H9 (cell line): ENCODE results near the gene GRHL3. TPM values are rescaled to one million over a fixed set of nuclear protein-coding genes. Genes with fewer than 3 reads are reported as not detected.

Experiments used
- DNase-seq: peaks from one replicate; pipeline ENCODE4 v3.0.0-alpha.2; 2017
- H2AFZ ChIP-seq: one replicate; pipeline ENCODE4 v1.6.1; 2013; ENCODE audit warnings: mild to moderate bottlenecking, low read length, control low read depth, moderate library complexity
- H2AK5ac ChIP-seq: 2 replicates; pipeline ENCODE4 v1.6.1; 2013; ENCODE audit warnings: low read length, control low read depth, mixed read lengths; ENCODE audit not compliant: insufficient read length
- H2BK120ac ChIP-seq: one replicate; pipeline ENCODE4 v1.6.1; 2013; ENCODE audit warnings: low read depth, mild to moderate bottlenecking, low read length, control low read depth, inconsistent platforms; ENCODE audit not compliant: poor library complexity, severe bottlenecking
- H2BK12ac ChIP-seq: 2 replicates; pipeline ENCODE4 v1.6.1; 2013; ENCODE audit warnings: low read length, control low read depth, mixed read lengths, low read depth; ENCODE audit not compliant: insufficient read length
- H2BK15ac ChIP-seq: 2 replicates; pipeline ENCODE4 v1.6.1; 2013; ENCODE audit warnings: low read depth, low read length, control low read depth
- H2BK20ac ChIP-seq: one replicate; pipeline ENCODE4 v1.6.1; 2013; ENCODE audit warnings: low read depth, mild to moderate bottlenecking, low read length, control low read depth, inconsistent platforms; ENCODE audit not compliant: poor library complexity, severe bottlenecking
- H2BK5ac ChIP-seq: 2 replicates; pipeline ENCODE4 v1.6.1; 2013; ENCODE audit warnings: low read length, control low read depth, mixed read lengths; ENCODE audit not compliant: insufficient read length
- H3K14ac ChIP-seq: 2 replicates; pipeline ENCODE4 v1.6.1; 2013; ENCODE audit warnings: low read length, control low read depth; ENCODE audit not compliant: insufficient read depth
- H3K18ac ChIP-seq: 2 replicates; pipeline ENCODE4 v1.6.1; 2013; ENCODE audit warnings: low read depth, mild to moderate bottlenecking, mixed read lengths, low read length, control low read depth; ENCODE audit not compliant: insufficient read length
- H3K23ac ChIP-seq: 2 replicates; pipeline ENCODE4 v1.6.1; 2013; ENCODE audit warnings: low read length, control low read depth, mixed read lengths, low read depth; ENCODE audit not compliant: insufficient read length
- H3K23me2 ChIP-seq: 2 replicates; pipeline ENCODE4 v1.6.1; 2013; ENCODE audit warnings: low read depth, mild to moderate bottlenecking, mixed read lengths, low read length, control low read depth; ENCODE audit not compliant: insufficient read length, poor library complexity, severe bottlenecking
- H3K27ac ChIP-seq: 2 replicates; pipeline ENCODE4 v1.5.1; 2013; ENCODE audit warnings: low read length, control low read depth, mixed read lengths, low read depth; ENCODE audit not compliant: insufficient read length
- H3K27me3 ChIP-seq: 2 replicates; pipeline ENCODE4 v1.6.1; 2013; ENCODE audit warnings: low read length, control low read depth, inconsistent platforms; ENCODE audit not compliant: insufficient read depth
- H3K4ac ChIP-seq: 2 replicates; pipeline ENCODE4 v1.6.1; 2013; ENCODE audit warnings: low read depth, mild to moderate bottlenecking, control low read depth, inconsistent platforms, low read length, moderate library complexity
- H3K4me1 ChIP-seq: 2 replicates; pipeline ENCODE4 v1.6.1; 2013; ENCODE audit warnings: low read length, control low read depth, inconsistent platforms; ENCODE audit not compliant: insufficient read depth
- H3K4me2 ChIP-seq: 2 replicates; pipeline ENCODE4 v1.6.1; 2013; ENCODE audit warnings: low read length, control low read depth, mixed read lengths; ENCODE audit not compliant: insufficient read length, insufficient read depth
- H3K56ac ChIP-seq: 2 replicates; pipeline ENCODE4 v1.6.1; 2013; ENCODE audit warnings: low read depth, mild to moderate bottlenecking, mixed read lengths, low read length, control low read depth; ENCODE audit not compliant: insufficient read length
- H3K79me1 ChIP-seq: 2 replicates; pipeline ENCODE4 v1.6.1; 2013; ENCODE audit warnings: low read depth, mild to moderate bottlenecking, moderate library complexity, low read length, control low read depth, inconsistent platforms; ENCODE audit not compliant: insufficient read depth, poor library complexity, severe bottlenecking
- H3K79me2 ChIP-seq: 2 replicates; pipeline ENCODE4 v1.6.1; 2013; ENCODE audit warnings: low read length, control low read depth, inconsistent platforms; ENCODE audit not compliant: insufficient read depth
- H3K9ac ChIP-seq: 2 replicates; pipeline ENCODE4 v1.6.1; 2013; ENCODE audit warnings: low read length, control low read depth, mixed read lengths; ENCODE audit not compliant: insufficient read length; ENCODE audit errors: extremely low read depth
- H3K9me3 ChIP-seq: one replicate; pipeline ENCODE4 v1.6.1; 2013; ENCODE audit warnings: low read depth, low read length, inconsistent platforms; ENCODE audit not compliant: control insufficient read depth
- H3T11ph ChIP-seq: one replicate; pipeline ENCODE4 v1.6.1; 2013; ENCODE audit warnings: mild to moderate bottlenecking, low read length, control low read depth, inconsistent platforms
- H4K20me1 ChIP-seq: one replicate; pipeline ENCODE4 v1.6.1; 2013; ENCODE audit not compliant: control insufficient read depth, insufficient read length, insufficient read depth
- H4K5ac ChIP-seq: 2 replicates; pipeline ENCODE4 v1.6.1; 2013; ENCODE audit warnings: low read depth, mild to moderate bottlenecking, mixed read lengths, low read length, control low read depth; ENCODE audit not compliant: insufficient read length
- H4K8ac ChIP-seq: replicated peaks from 2 replicates; pipeline ENCODE4 v1.6.1; 2013; ENCODE audit warnings: low read length, control low read depth, mixed read lengths, low read depth; ENCODE audit not compliant: insufficient read length
- H4K91ac ChIP-seq: 2 replicates; pipeline ENCODE4 v1.6.1; 2013; ENCODE audit warnings: low read depth, mild to moderate bottlenecking, moderate library complexity, mixed read lengths, low read length, control low read depth; ENCODE audit not compliant: insufficient read length
- H3K27ac Mint-ChIP-seq, 3 experiments: 2 replicates in 2 of 3; 3 replicates in 1 of 3; pipeline ENCODE4 v1.8.0; 2020 to 2021; ENCODE audit warnings: mixed read lengths in 3 of 3, mild to moderate bottlenecking in 1 of 3, moderate library complexity in 1 of 3
- H3K27me3 Mint-ChIP-seq: 2 replicates; pipeline ENCODE4 v1.8.0; 2021; ENCODE audit warnings: low read depth, mild to moderate bottlenecking, moderate library complexity, mixed read lengths
- H3K36me3 Mint-ChIP-seq, 3 experiments: 2 replicates in 2 of 3; 3 replicates in 1 of 3; pipeline ENCODE4 v1.8.0; 2020 to 2021; ENCODE audit warnings: low read depth in 3 of 3, mixed read lengths in 3 of 3; ENCODE audit not compliant: insufficient read depth in 1 of 3
- H3K4me1 Mint-ChIP-seq, 2 experiments: 2 replicates each; pipeline ENCODE4 v1.8.0; 2020; ENCODE audit warnings: mixed read lengths in 2 of 2
- H3K4me3 Mint-ChIP-seq, 2 experiments: 2 replicates in 1 of 2; 3 replicates in 1 of 2; pipeline ENCODE4 v1.8.0; 2020 to 2021; ENCODE audit warnings: mild to moderate bottlenecking in 2 of 2, mixed read lengths in 2 of 2, moderate library complexity in 1 of 2
- H3K9me3 Mint-ChIP-seq, 2 experiments: 2 replicates in 1 of 2; 3 replicates in 1 of 2; pipeline ENCODE4 v1.8.0; 2020; ENCODE audit warnings: mild to moderate bottlenecking in 2 of 2, mixed read lengths in 2 of 2, moderate library complexity in 1 of 2
- CTCF ChIP-seq: fragments of 200-600 bp; sonication (generic); conservative IDR thresholded peaks from 3 replicates; pipeline ENCODE4 v1.8.0; 2021; ENCODE audit warnings: antibody characterized with exemption, mild to moderate bottlenecking
- WGBS: extraction: QIAGEN DNeasy Blood & Tissue Kit; methylation state at CpG from one replicate; pipeline ENCODE4 v1.1.7; 2013; ENCODE audit warnings: missing lambda C conversion rate, low lambda C conversion rate, mixed read lengths; ENCODE audit not compliant: insufficient read length; ENCODE audit errors: extremely low coverage; 5-methylcytosine and 5-hydroxymethylcytosine counted together
- total RNA-seq: library from RNA; stranded (reverse); gene quantifications from 2 replicates; pipeline ENCODE4 v1.2.1, GENCODE V29; 2021

GRHL3 gene
- total RNA-seq, 1 experiment from 2014 or later: 3.5 TPM

DNA sequence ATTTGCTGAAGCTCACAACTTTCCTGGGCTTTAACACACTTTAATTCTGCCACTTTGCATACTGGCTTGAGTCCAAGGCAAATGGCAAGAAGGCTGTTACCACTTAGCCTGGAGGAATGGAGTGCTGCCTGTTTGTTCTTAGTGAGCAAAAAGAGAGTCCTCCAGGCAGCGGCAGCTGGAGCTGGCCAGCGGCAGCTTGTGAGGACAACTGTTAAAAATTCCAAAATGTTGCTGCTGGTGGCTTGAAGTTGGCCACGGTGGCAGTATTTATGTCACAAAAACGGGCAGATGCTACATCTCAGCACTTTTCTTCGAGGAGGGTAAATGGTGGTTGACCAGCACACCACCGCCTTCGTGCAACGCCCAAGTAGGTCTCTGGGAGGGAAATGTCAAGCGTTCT, 67.1 kb downstream of the GRHL3 start:
- Histone ChIP-seq H3K4me1 (no peaks in the 10 kb centered on the region), H2BK15ac (no peak overlapping the region), H3K9ac (no peak overlapping the region), H3K56ac (no peak overlapping the region), H2BK20ac (no peak overlapping the region), H3K79me1 (no peaks in the 10 kb centered on the region), H3K9me3 (no peaks in the 10 kb centered on the region), H2BK5ac (no peak overlapping the region), H2BK120ac (no peak overlapping the region), H3K23ac (no peak overlapping the region), H2AK5ac (no peak overlapping the region), H2BK12ac (no peak overlapping the region), H3T11ph (no peak overlapping the region), H3K27ac (no peak overlapping the region), H4K8ac (no peak overlapping the region), H3K4ac (no peak overlapping the region), H2AFZ (no peak overlapping the region), H3K23me2 (no peaks in the 10 kb centered on the region), H3K4me2 (no peak overlapping the region), H4K91ac (no peak overlapping the region), H4K20me1 (no peaks in the 10 kb centered on the region), H3K27me3 (no peaks in the 10 kb centered on the region), H3K18ac (no peak overlapping the region), H4K5ac (no peak overlapping the region), H3K14ac (no peak overlapping the region), H3K79me2 (no peaks in the 10 kb centered on the region)
- Mint-ChIP-seq H3K4me1 (peaks cover 0 to 8% of the 10 kb centered on the region in 2 experiments; a peak in 3 of 4 replicates), H3K27ac (peak overlapping the region in 1 of 3 experiments; percentile 41; a peak in 1 of 7 replicates), H3K36me3 (peaks cover 0 to 20% (median 11%) of the 10 kb centered on the region in 3 experiments; a peak in 4 of 7 replicates), H3K4me3 (no peak overlapping the region), H3K27me3 (no peaks in the 10 kb centered on the region), H3K9me3 (no peaks in the 10 kb centered on the region)
- no CpG with 5 or more reads among the region's 9 CpGs for WGBS
- no peak for TF ChIP-seq CTCF
- DNase-seq: no peak
